PC-3 (cell line): Measurements from ENCODE around the gene ADGRV1. TPM values are rescaled to one million over a fixed set of nuclear protein-coding genes. Genes with fewer than 3 reads are reported as not detected.

ENCODE experiments used
- ATAC-seq: fragments of 200-7000 bp; cut with Tn5 transposase; 2 replicates; pipeline ENCODE4 v1.9.1; 2020; ENCODE audit warnings: mild to moderate bottlenecking, moderate library complexity
- BruUV-seq: library from RNA; stranded (reverse); fragments of 400-500 nt; replicated peaks from 2 replicates; lab custom pipeline; 2021; lab: Mats Ljungman, UMichigan
- CTCF ChIA-PET: fragments of 300-600 bp; sonication (Branson Sonifier 250); formaldehyde crosslinking; loops from one replicate; lab custom pipeline; 2022; ENCODE audit warnings: antibody characterized with exemption; lab: Charles Lee
- POLR2A ChIA-PET: fragments of 300-600 bp; sonication (Branson Sonifier 250); formaldehyde crosslinking; loops from one replicate; lab custom pipeline; 2022; ENCODE audit warnings: antibody characterized with exemption; ENCODE audit not compliant: unreplicated experiment; lab: Charles Lee
- DNase-seq: peaks from one replicate; pipeline ENCODE4 v3.0.0-alpha.2; 2015
- H2AFZ ChIP-seq: fragments of 300-600 bp; sonication (generic); 2 replicates; pipeline ENCODE4 v1.6.0; 2016; ENCODE audit warnings: antibody characterized with exemption, low read length
- H3F3A ChIP-seq: fragments of 300-600 bp; sonication (generic); one replicate; pipeline ENCODE4 v1.6.0; 2017; ENCODE audit warnings: antibody characterized with exemption, low read length, control low read depth, mild to moderate bottlenecking; ENCODE audit not compliant: unreplicated experiment
- H3K27ac ChIP-seq: fragments of 300-600 bp; sonication (generic); 2 replicates; pipeline ENCODE4 v1.5.1; 2016; ENCODE audit warnings: mild to moderate bottlenecking, low read length
- H3K27me3 ChIP-seq: fragments of 300-600 bp; sonication (generic); 2 replicates; pipeline ENCODE4 v1.6.1; 2016; ENCODE audit warnings: low read length, mixed read lengths
- H3K36me3 ChIP-seq: fragments of 300-600 bp; sonication (generic); 2 replicates; pipeline ENCODE4 v1.6.1; 2016; ENCODE audit warnings: low read depth, mixed run types, low read length, mixed read lengths
- H3K4me1 ChIP-seq: fragments of 300-600 bp; sonication (generic); 2 replicates; pipeline ENCODE4 v1.5.1; 2016; ENCODE audit warnings: low read length; ENCODE audit not compliant: insufficient read depth
- H3K4me2 ChIP-seq: fragments of 300-600 bp; sonication (generic); 2 replicates; pipeline ENCODE4 v1.6.0; 2016; ENCODE audit warnings: low read length
- H3K4me3 ChIP-seq: fragments of 300-600 bp; sonication (generic); 2 replicates; pipeline ENCODE4 v1.5.1; 2016; ENCODE audit warnings: mild to moderate bottlenecking, low read length, mixed read lengths
- H3K79me2 ChIP-seq: fragments of 300-600 bp; sonication (generic); 2 replicates; pipeline ENCODE4 v1.6.1; 2017; ENCODE audit warnings: low read length, mixed read lengths
- H3K9ac ChIP-seq: fragments of 300-600 bp; sonication (generic); 2 replicates; pipeline ENCODE4 v1.6.0; 2016; ENCODE audit warnings: mild to moderate bottlenecking, low read length
- H3K9me2 ChIP-seq: fragments of 300-600 bp; sonication (generic); replicated peaks from 2 replicates; pipeline ENCODE4 v1.6.1; 2016; ENCODE audit warnings: mixed run types, low read length, mixed read lengths
- H3K9me3 ChIP-seq: fragments of 300-600 bp; sonication (generic); 2 replicates; pipeline ENCODE4 v1.6.1; 2016; ENCODE audit warnings: low read length, mixed read lengths
- H4K20me1 ChIP-seq: fragments of 300-600 bp; sonication (generic); 2 replicates; pipeline ENCODE4 v1.6.1; 2016; ENCODE audit warnings: low read length, mixed read lengths
- CTCF ChIP-seq: fragments of 300-600 bp; sonication (generic); conservative IDR thresholded peaks from 2 replicates; pipeline ENCODE4 v1.5.1; 2017; ENCODE audit warnings: antibody characterized with exemption, low read depth, mild to moderate bottlenecking, low read length
- EZH2 ChIP-seq: fragments of 300-600 bp; sonication (generic); IDR thresholded peaks from one replicate; pipeline ENCODE4 v1.6.1; 2017; ENCODE audit warnings: antibody characterized with exemption, mild to moderate bottlenecking, low read length; ENCODE audit not compliant: unreplicated experiment
- EZH2phosphoT487 ChIP-seq: fragments of 300-600 bp; sonication (generic); IDR thresholded peaks from 2 replicates; pipeline ENCODE4 v1.6.1; 2018; ENCODE audit warnings: mild to moderate bottlenecking, antibody characterized with exemption, low read length, borderline replicate concordance
- intact Hi-C: fragments of 100-400 bp; cut with micrococcal nuclease; formaldehyde crosslinking; loops from 2 replicates; pipeline ENCODE4 v1.9.0; 2023
- total RNA-seq: library from RNA; depleted of rRNA; stranded (reverse); fragments of >200 nt; gene quantifications from 2 replicates; pipeline ENCODE4 v1.2.3, GENCODE V29; 2014

The ADGRV1 gene
- total RNA-seq, 1 experiment from 2014 or later, result 22.7 TPM

DNA sequence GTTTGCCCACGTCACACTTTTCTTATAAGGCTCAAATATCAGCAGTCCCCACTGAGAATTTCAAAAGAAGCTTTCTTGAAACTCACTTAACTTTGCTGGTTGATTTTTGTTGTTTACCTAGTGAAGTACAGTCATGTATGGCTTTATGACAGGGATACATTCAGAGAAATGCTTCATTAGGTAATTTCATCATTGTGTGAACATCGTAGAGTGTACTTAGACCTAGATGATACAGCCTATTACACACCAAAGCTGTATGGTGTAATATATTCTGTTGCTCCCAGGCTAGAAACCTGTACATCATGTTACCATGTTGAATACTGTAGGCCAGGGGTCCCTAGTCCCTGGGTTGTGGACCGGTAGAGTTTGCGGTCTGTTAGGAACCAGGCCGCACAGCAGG lies 647.5 kb downstream of the ADGRV1 start:
- Histone ChIP-seq H2AFZ (no peak overlapping the region), H4K20me1 (no peaks in the 10 kb centered on the region), H3K9me2 (no peaks in the 10 kb centered on the region), H3K36me3 (no peaks in the 10 kb centered on the region), H3K9me3 (no peaks in the 10 kb centered on the region), H3K27ac (peak overlapping the region; percentile 20; the same call in 1 of the 2 replicates), H3K9ac (no peak overlapping the region), H3K79me2 (no peaks in the 10 kb centered on the region), H3F3A (no peaks in the 10 kb centered on the region), H3K4me3 (no peak overlapping the region), H3K4me2 (no peak overlapping the region), H3K4me1 (peaks cover 5% of the 10 kb centered on the region; the same call in 1 of the 2 replicates), H3K27me3 (no peaks in the 10 kb centered on the region)
- CTCF ChIA-PET, result interaction anchor here (0.5 to 0.6 kb wide), 3 partner anchors 10 to 190 kb away, joined by 4 read pairs; no protein-coding TSS in a partner anchor
- DNase-seq (peak; percentile 48), ATAC-seq (peak; percentile 57)
- intact Hi-C loops, result no loop called here
- POLR2A ChIA-PET, result interaction anchor here (0.6 kb wide), 1 partner anchor 175 kb away, joined by 19 read pairs; no protein-coding TSS in a partner anchor
- no TSS peak for BruUV-seq
- no peak for TF ChIP-seq CTCF
- no peak for TF ChIP-seq EZH2

DNA sequence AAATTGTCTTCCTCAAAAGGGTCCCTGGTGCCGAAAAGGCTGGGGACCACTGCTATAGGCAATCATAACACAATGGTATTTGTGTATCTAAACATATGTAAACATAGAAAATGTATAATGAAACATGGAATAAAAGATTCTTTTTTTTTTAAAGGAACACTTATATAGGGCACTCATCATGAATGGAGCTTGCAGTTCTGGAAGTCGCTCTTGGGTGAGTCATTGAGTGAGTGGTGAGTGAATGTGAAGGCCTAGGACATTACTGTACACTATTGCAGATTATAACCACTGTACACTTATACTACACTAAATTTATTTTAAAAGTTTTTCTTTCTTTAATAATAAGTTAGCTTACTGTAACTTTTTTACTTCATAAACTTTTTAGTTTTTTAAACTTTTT lies 648.1 kb downstream of the ADGRV1 start:
- ATAC-seq (peak; percentile 92), DNase-seq (peak; percentile 70)
- Histone ChIP-seq H3K9ac (no peak overlapping the region), H3K4me3 (no peak overlapping the region), H3K9me2 (no peaks in the 10 kb centered on the region), H3K9me3 (no peaks in the 10 kb centered on the region), H3K79me2 (no peaks in the 10 kb centered on the region), H3K4me1 (peaks cover 5% of the 10 kb centered on the region; the same call in 1 of the 2 replicates), H3K27me3 (no peaks in the 10 kb centered on the region), H3K27ac (peak overlapping the region; percentile 20; the same call in 1 of the 2 replicates), H4K20me1 (no peaks in the 10 kb centered on the region), H3K4me2 (no peak overlapping the region), H3F3A (no peaks in the 10 kb centered on the region), H2AFZ (no peak overlapping the region), H3K36me3 (no peaks in the 10 kb centered on the region)
- no TSS peak for BruUV-seq
- intact Hi-C loops, result no loop called here
- no peak for TF ChIP-seq CTCF
- no peak for TF ChIP-seq EZH2
- ChIA-PET POLR2A (interaction anchor here (0.7 kb wide), 1 partner anchor 221 kb away, joined by 4 read pairs; no protein-coding TSS in a partner anchor), CTCF (interaction anchor here (0.5 to 0.6 kb wide), 2 partner anchors 9 to 174 kb away, joined by 4 read pairs; no protein-coding TSS in a partner anchor)

DNA sequence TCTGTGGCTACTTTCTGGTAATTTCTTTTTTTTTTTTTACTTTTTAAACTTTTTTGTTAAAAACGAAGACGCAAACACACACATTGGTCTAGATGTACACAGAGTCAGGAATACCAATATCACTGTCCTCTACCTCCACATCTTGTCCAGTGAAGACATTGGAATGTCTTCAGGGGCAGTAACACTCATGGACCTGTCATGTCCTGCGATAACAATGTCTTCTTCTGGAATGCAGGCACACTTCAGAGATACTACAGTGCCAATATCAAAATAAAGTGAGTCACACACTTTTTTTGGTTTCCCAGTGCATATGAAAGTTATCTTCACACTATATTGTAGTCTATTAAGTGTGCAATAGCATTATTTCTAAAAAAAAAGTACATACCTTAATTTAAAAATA lies 648.7 kb downstream of the ADGRV1 start:
- no peaks in the 10 kb centered on the region for H3K79me2 ChIP-seq
- no TSS peak for BruUV-seq
- POLR2A ChIA-PET, result interaction anchor here (0.7 kb wide), 1 partner anchor 222 kb away, joined by 4 read pairs; no protein-coding TSS in a partner anchor
- H3K4me1 ChIP-seq, result peaks cover 8% of the 10 kb centered on the region
- no peak overlapping the region for H3K27ac ChIP-seq
- H3K9ac ChIP-seq, result no peak overlapping the region
- no peaks in the 10 kb centered on the region for H3F3A ChIP-seq
- H3K27me3 ChIP-seq, result no peaks in the 10 kb centered on the region
- intact Hi-C loops, result no loop called here
- no peaks in the 10 kb centered on the region for H4K20me1 ChIP-seq
- no peak for ATAC-seq
- no peak overlapping the region for H2AFZ ChIP-seq
- TF ChIP-seq EZH2phosphoT487 (no peak), CTCF (no peak), EZH2 (no peak)
- peak; percentile 33 for DNase-seq
- no peaks in the 10 kb centered on the region for H3K36me3 ChIP-seq
- H3K4me2 ChIP-seq, result no peak overlapping the region
- no peak overlapping the region for H3K4me3 ChIP-seq
- no peaks in the 10 kb centered on the region for H3K9me2 ChIP-seq
- H3K9me3 ChIP-seq, result no peaks in the 10 kb centered on the region
- CTCF ChIA-PET, result no interaction called here
